HG02623 (cell line): ENCODE measurements around the gene EPHB1.
A peak's percentile ranks its signal among the peaks of the same experiment; 100 is the strongest.
"Not testable (repeated sequence)": the region's sequence is repeated elsewhere in the genome, so short reads cannot be mapped to it uniquely, and the experiment has no call there.

ENCODE experiments used
- ATAC-seq: cut with Tn5 transposase; IDR thresholded peaks from one replicate; pipeline ENCODE4 v1.9.1; 2021; ENCODE audit warnings: moderate library complexity; ENCODE audit not compliant: unreplicated experiment

The EPHB1 gene

GRCh38 chr3:134776518-134776917 lies 18.5 kb upstream of the EPHB1 start:
- ATAC-seq = no peak

- ATAC-seq = no peak
Observed at GRCh38 chr3:134777341-134777740, 17.7 kb upstream of the EPHB1 start.

- ATAC-seq = not testable (repeated sequence)
Observed at GRCh38 chr3:134788283-134788682, 6.8 kb upstream of the EPHB1 start.

- no peak for ATAC-seq
Observed at GRCh38 chr3:134790065-134790464, 5.0 kb upstream of the EPHB1 start.

- no peak for ATAC-seq
Observed at GRCh38 chr3:134791992-134792391, 3.1 kb upstream of the EPHB1 start.

- ATAC-seq = no peak
Observed at GRCh38 chr3:134792700-134793099, 2.4 kb upstream of the EPHB1 start.

- ATAC-seq = no peak
Observed at GRCh38 chr3:134793562-134793961, 1.5 kb upstream of the EPHB1 start.

GRCh38 chr3:134794323-134794722 lies 737 bp upstream of the EPHB1 start:
- no peak for ATAC-seq

- ATAC-seq = peak; percentile 2
Observed at GRCh38 chr3:134795746-134796280, 753 bp downstream of the EPHB1 start.

- ATAC-seq = no peak
Observed at GRCh38 chr3:134796281-134797056, 1.4 kb downstream of the EPHB1 start.

GRCh38 chr3:134797057-134797740 lies 2.1 kb downstream of the EPHB1 start:
- no peak for ATAC-seq

- ATAC-seq = no peak
Observed at GRCh38 chr3:134797741-134798451, 2.8 kb downstream of the EPHB1 start.

- ATAC-seq = no peak
Observed at GRCh38 chr3:134798681-134799311, 3.7 kb downstream of the EPHB1 start.

GRCh38 chr3:134799393-134799792 lies 4.3 kb downstream of the EPHB1 start:
- no peak for ATAC-seq

- no peak for ATAC-seq
Observed at GRCh38 chr3:134801204-134801958, 6.3 kb downstream of the EPHB1 start.

- no peak for ATAC-seq
Observed at GRCh38 chr3:134802428-134803050, 7.5 kb downstream of the EPHB1 start.

GRCh38 chr3:134803051-134803505 lies 8.0 kb downstream of the EPHB1 start:
- ATAC-seq = peak; percentile 59

GRCh38 chr3:134803652-134804051 lies 8.6 kb downstream of the EPHB1 start:
- no peak for ATAC-seq

GRCh38 chr3:134804508-134805480 lies 9.7 kb downstream of the EPHB1 start:
- no peak for ATAC-seq
